OCI-LY3 (cell line): ENCODE data around the gene HEATR5B.

ENCODE experiments used
- H2AFZ ChIP-seq: fragments of 200-600, 300-600 bp; shearing (Covaris generic); 2 replicates; pipeline ENCODE4 v1.6.0; 2014; ENCODE audit warnings: antibody characterized with exemption, low read depth, low read length
- H3K27ac ChIP-seq: fragments of 200-600, 300-600 bp; sonication (generic); 2 replicates; pipeline ENCODE4 v1.5.1; 2014; ENCODE audit warnings: mild to moderate bottlenecking, low read length, moderate library complexity, mixed read lengths
- H3K27me3 ChIP-seq: fragments of 200-600, 300-600 bp; sonication (generic); 2 replicates; pipeline ENCODE4 v1.6.1; 2014; ENCODE audit warnings: low read depth, low read length, mixed read lengths
- H3K36me3 ChIP-seq: fragments of 200-600, 300-600 bp; sonication (generic); replicated peaks from 2 replicates; pipeline ENCODE3; 2014; ENCODE audit warnings: low read depth, low read length, mixed read lengths
- H3K4me1 ChIP-seq: fragments of 300-600, 200-600 bp; sonication (generic); 2 replicates; pipeline ENCODE4 v1.6.1; 2014; ENCODE audit warnings: low read length, mixed read lengths
- H3K4me2 ChIP-seq: fragments of 200-600, 300-600 bp; sonication (generic); 2 replicates; pipeline ENCODE4 v1.6.1; 2014; ENCODE audit warnings: low read length, mixed read lengths
- H3K4me3 ChIP-seq: fragments of 300-600, 200-600 bp; sonication (generic); 2 replicates; pipeline ENCODE4 v1.5.1; 2014; ENCODE audit warnings: antibody characterized with exemption, mild to moderate bottlenecking, low read length, moderate library complexity
- H3K79me2 ChIP-seq: fragments of 300-600, 200-600 bp; shearing (Covaris generic); 2 replicates; pipeline ENCODE4 v1.6.1; 2014; ENCODE audit warnings: mild to moderate bottlenecking, low read length, mixed read lengths
- H3K9ac ChIP-seq: fragments of 300-600, 200-600 bp; shearing (Covaris generic); 2 replicates; pipeline ENCODE4 v1.6.0; 2014; ENCODE audit warnings: mild to moderate bottlenecking, low read length, moderate library complexity
- H3K9me3 ChIP-seq: fragments of 200-600, 300-600 bp; shearing (Covaris generic); 2 replicates; pipeline ENCODE4 v1.6.1; 2014; ENCODE audit warnings: low read length, mixed read lengths; ENCODE audit not compliant: insufficient read depth
- H4K20me1 ChIP-seq: fragments of 200-600, 300-600 bp; sonication (generic); 2 replicates; pipeline ENCODE4 v1.6.1; 2016; ENCODE audit warnings: low read length, mixed read lengths; ENCODE audit not compliant: insufficient read depth
- CTCF ChIP-seq: fragments of 200-600, 300-600 bp; sonication (generic); IDR thresholded peaks from 2 replicates; pipeline ENCODE4 v1.5.1; 2014; ENCODE audit warnings: antibody characterized with exemption, low read length, low read depth
- EZH2phosphoT487 ChIP-seq: fragments of 200-600 bp; shearing (Covaris generic); IDR thresholded peaks from 2 replicates; pipeline ENCODE4 v1.6.1; 2018; ENCODE audit warnings: antibody characterized with exemption, mixed run types, low read depth

HEATR5B gene

DNA sequence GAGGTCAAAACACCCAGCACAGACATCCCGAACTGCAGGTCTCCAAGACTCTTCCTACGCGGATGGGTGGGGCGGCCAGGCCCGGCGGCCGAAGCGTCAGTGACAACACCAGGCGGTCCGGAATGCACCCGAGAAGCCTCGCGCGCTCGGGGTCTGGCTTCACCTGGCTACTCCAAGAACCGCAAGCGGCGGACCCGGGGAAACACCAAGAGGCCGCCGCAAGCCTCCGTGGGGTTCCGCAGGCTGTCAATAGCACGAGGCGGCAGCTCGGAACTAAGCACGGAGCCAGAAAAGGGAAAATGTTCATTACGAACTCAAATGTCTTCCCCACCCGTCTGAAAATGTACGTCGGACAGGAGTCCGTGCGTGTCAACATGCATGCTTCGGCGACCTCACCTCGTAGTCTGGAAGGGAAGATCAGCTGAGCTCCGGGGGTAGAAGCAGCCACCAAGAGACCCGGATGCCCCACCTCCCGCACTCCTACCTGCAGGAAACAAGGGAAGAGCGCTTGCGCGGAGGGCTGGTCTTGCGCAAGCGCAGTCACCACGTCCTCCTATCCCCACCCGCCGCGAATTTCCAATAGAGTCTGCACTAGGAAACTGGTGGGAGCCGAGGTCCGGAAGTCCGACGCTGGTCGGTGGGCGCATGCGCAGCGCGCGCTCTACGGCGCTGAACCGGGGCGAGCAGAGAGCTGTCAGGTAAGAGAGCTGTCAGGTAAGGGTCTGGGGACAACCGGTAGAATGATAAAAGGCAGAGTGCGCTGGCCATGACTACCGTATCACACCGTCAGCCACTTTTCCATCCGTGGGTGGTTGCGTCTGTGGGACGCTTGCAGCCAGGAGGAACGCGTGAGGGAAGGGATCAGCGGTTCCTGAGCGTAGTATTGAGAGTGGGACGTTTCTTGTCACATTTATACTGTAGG is at the start of gene HEATR5B, which contains the start of gene GPATCH11:
TSS of gene HEATR5B (minus strand) at position 500 of the 922 bp plus-strand sequence. CDS start 958 bp downstream, outside the sequence.
TSS of gene GPATCH11 (plus strand) at position 646 of the 922 bp plus-strand sequence. CDS start 3,864 bp downstream, outside the sequence.
- TF ChIP-seq CTCF (no peak), EZH2phosphoT487 (no peak)
- Histone ChIP-seq H3K4me1 (peaks cover 37% of the 10 kb centered on the region), H3K27ac (peak within 1 kb of the TSS; percentile 1; the same call in 1 of the 2 replicates), H3K4me2 (peak within 1 kb of the TSS; percentile 89), H3K79me2 (peaks cover 22% of the 10 kb centered on the region), H3K4me3 (peak within 1 kb of the TSS; percentile 94), H4K20me1 (no peaks in the 10 kb centered on the region), H3K36me3 (peaks cover 14% of the 10 kb centered on the region), H3K9ac (peak within 1 kb of the TSS; percentile 81), H3K9me3 (no peaks in the 10 kb centered on the region), H2AFZ (peak within 1 kb of the TSS; percentile 90), H3K27me3 (no peaks in the 10 kb centered on the region)

GRCh38 chr2:37132914-37133313 is 48.7 kb upstream of the HEATR5B start:
- Histone ChIP-seq H2AFZ (no peak overlapping the region), H3K9ac (no peak overlapping the region), H3K36me3 (peaks cover 38% of the 10 kb centered on the region), H3K27me3 (no peaks in the 10 kb centered on the region), H3K4me2 (no peak overlapping the region), H3K27ac (no peak overlapping the region), H3K4me3 (no peak overlapping the region), H3K4me1 (no peaks in the 10 kb centered on the region), H3K79me2 (no peaks in the 10 kb centered on the region), H3K9me3 (no peaks in the 10 kb centered on the region), H4K20me1 (no peaks in the 10 kb centered on the region)
- TF ChIP-seq CTCF (no peak), EZH2phosphoT487 (no peak)

- H3K9ac ChIP-seq = no peak overlapping the region
- H3K9me3 ChIP-seq = no peaks in the 10 kb centered on the region
- no peaks in the 10 kb centered on the region for H3K4me1 ChIP-seq
- no peak overlapping the region for H2AFZ ChIP-seq
- H3K4me3 ChIP-seq = no peak overlapping the region
- H4K20me1 ChIP-seq = no peaks in the 10 kb centered on the region
- H3K27ac ChIP-seq = no peak overlapping the region
- no peak overlapping the region for H3K4me2 ChIP-seq
- no peak for TF ChIP-seq CTCF
- TF ChIP-seq EZH2phosphoT487 = no peak
- H3K27me3 ChIP-seq = no peaks in the 10 kb centered on the region
- peaks cover 16% of the 10 kb centered on the region for H3K36me3 ChIP-seq
- H3K79me2 ChIP-seq = no peaks in the 10 kb centered on the region
Observed at GRCh38 chr2:37125416-37125815, 41.2 kb upstream of the HEATR5B start.

GRCh38 chr2:37119157-37119556 is 35.0 kb upstream of the HEATR5B start:
- Histone ChIP-seq H3K79me2 (no peaks in the 10 kb centered on the region), H3K4me2 (no peak overlapping the region), H3K4me1 (no peaks in the 10 kb centered on the region), H3K27ac (no peak overlapping the region), H3K9ac (no peak overlapping the region), H3K36me3 (peaks cover 10% of the 10 kb centered on the region), H3K9me3 (no peaks in the 10 kb centered on the region), H3K27me3 (no peaks in the 10 kb centered on the region), H3K4me3 (no peak overlapping the region), H2AFZ (no peak overlapping the region), H4K20me1 (no peaks in the 10 kb centered on the region)
- TF ChIP-seq EZH2phosphoT487 (no peak), CTCF (no peak)
